CD4-positive, alpha-beta T cell treated with Interleukin-15 for 1 hour (primary cell): Measurements from ENCODE around the gene ZNF580.

Experiments used
- DNase-seq: peaks from one replicate; pipeline ENCODE4 v3.0.0-alpha.2; 2020

Gene ZNF580

GRCh38 chr19:55663846-55664536 lies 23.2 kb downstream of the ZNF580 start:
- DNase-seq: no peak

GRCh38 chr19:55666343-55667005 lies 25.7 kb downstream of the ZNF580 start:
- DNase-seq: no peak

GRCh38 chr19:55667006-55667381 lies 26.2 kb downstream of the ZNF580 start:
- no peak for DNase-seq

- DNase-seq: no peak
Measured at GRCh38 chr19:55667511-55667910, 26.7 kb downstream of the ZNF580 start.

- no peak for DNase-seq
Measured at GRCh38 chr19:55667958-55668357, 27.2 kb downstream of the ZNF580 start.

- no peak for DNase-seq
Measured at GRCh38 chr19:55668603-55669348, 28.0 kb downstream of the ZNF580 start.

GRCh38 chr19:55669418-55670279 lies 28.8 kb downstream of the ZNF580 start:
- DNase-seq: no peak

GRCh38 chr19:55670280-55671053 lies 29.7 kb downstream of the ZNF580 start:
- DNase-seq: no peak

- DNase-seq: no peak
Measured at GRCh38 chr19:55671054-55671378, 30.2 kb downstream of the ZNF580 start.

- DNase-seq: no peak
Measured at GRCh38 chr19:55672418-55672817, 31.6 kb downstream of the ZNF580 start.

- no peak for DNase-seq
Measured at GRCh38 chr19:55673465-55673864, 32.7 kb downstream of the ZNF580 start.

GRCh38 chr19:55673889-55674288 lies 33.1 kb downstream of the ZNF580 start:
- DNase-seq: no peak

GRCh38 chr19:55674459-55674840 lies 33.6 kb downstream of the ZNF580 start:
- no peak for DNase-seq

GRCh38 chr19:55674841-55675660 lies 34.2 kb downstream of the ZNF580 start, which contains the start of gene EPN1:
Gene EPN1, plus strand, starts transcription at chr19:55675226. Its CDS starts 3,402 bp downstream, at chr19:55678628.
- DNase-seq: peak; percentile 98

- DNase-seq: no peak
Measured at GRCh38 chr19:55675661-55676354, 35.0 kb downstream of the ZNF580 start.

- no peak for DNase-seq
Measured at GRCh38 chr19:55676383-55676782, 35.6 kb downstream of the ZNF580 start.

GRCh38 chr19:55676889-55677505 lies 36.2 kb downstream of the ZNF580 start:
- no peak for DNase-seq

- DNase-seq: no peak
Measured at GRCh38 chr19:55677572-55678028, 36.8 kb downstream of the ZNF580 start.

GRCh38 chr19:55678121-55678671 lies 37.4 kb downstream of the ZNF580 start:
- peak; percentile 84 for DNase-seq
